Endothelial cell of umbilical vein (primary cell): ENCODE data around the gene GABBR2. TPM values are rescaled to one million over a fixed set of nuclear protein-coding genes. Genes with fewer than 3 reads are reported as not detected.

Experiments
- BruUV-seq: library from RNA; stranded (reverse); fragments of 400-500 nt; replicated peaks from 2 replicates; lab custom pipeline; 2021; lab: Mats Ljungman, UMichigan
- CTCF ChIA-PET: fragments of 300-600, 350-600 bp; sonication (Branson Sonifier 250); formaldehyde crosslinking; loops from one replicate; lab custom pipeline; 2021; ENCODE audit warnings: antibody characterized with exemption, inconsistent platforms; lab: Charles Lee
- POLR2A ChIA-PET: fragments of 300-600, 350-600 bp; sonication (Branson Sonifier 250); formaldehyde crosslinking; loops from one replicate; lab custom pipeline; 2021; ENCODE audit warnings: antibody characterized with exemption, inconsistent platforms; lab: Charles Lee
- DNase-seq: peaks from one replicate; pipeline ENCODE4 v3.0.0-alpha.2; 2011; ENCODE audit warnings: low read depth, low spot score
- FAIRE-seq: peaks from 2 replicates; lab custom pipeline; 2011; peaks lifted over from hg19 to GRCh38; lab: Jason Lieb, UNC
- H2AFZ ChIP-seq: 2 replicates; pipeline ENCODE4 v1.6.0; 2012; ENCODE audit warnings: low read depth, low read length, control low read depth, inconsistent platforms
- H3K27ac ChIP-seq: 2 replicates; pipeline ENCODE4 v1.5.1; 2011; ENCODE audit warnings: low read depth, mild to moderate bottlenecking, control low read depth, low read length, moderate library complexity; ENCODE audit not compliant: insufficient read depth
- H3K27me3 ChIP-seq, 2 experiments: 2 replicates each; pipeline versions ENCODE4 v1.6.0 to v1.6.1; 2011; ENCODE audit warnings: low read length in 2 of 2, mixed read lengths in 1 of 2; ENCODE audit not compliant: control insufficient read depth in 2 of 2, insufficient read depth in 2 of 2
- H3K36me3 ChIP-seq, 2 experiments: 2 replicates in 1 of 2; 3 replicates in 1 of 2; pipeline ENCODE4 v1.5.1; 2011; ENCODE audit warnings: low read length in 2 of 2, mild to moderate bottlenecking in 1 of 2, moderate library complexity in 1 of 2; ENCODE audit not compliant: control insufficient read depth in 2 of 2, insufficient read depth in 2 of 2; ENCODE audit errors: extremely low read depth in 1 of 2
- H3K4me1 ChIP-seq: 3 replicates; pipeline ENCODE4 v1.5.1; 2011; ENCODE audit warnings: mild to moderate bottlenecking, low read length; ENCODE audit not compliant: control insufficient read depth, insufficient read depth; ENCODE audit errors: extremely low read depth
- H3K4me2 ChIP-seq: 2 replicates; pipeline ENCODE4 v1.6.1; 2011; ENCODE audit warnings: low read length, control low read depth, mixed read lengths; ENCODE audit not compliant: insufficient read depth
- H3K4me3 ChIP-seq, 3 experiments: fragments of 200-600 bp in 1 of 3; sonication (generic), shearing (Covaris generic) in 1 of 3; replicated peaks in 1 of 3; 2 replicates each; pipeline ENCODE4 v1.5.1; 2011 to 2016; ENCODE audit warnings: control low read depth in 3 of 3, low read length in 3 of 3, mild to moderate bottlenecking in 2 of 3, inconsistent platforms in 1 of 3, low read depth in 1 of 3, moderate library complexity in 1 of 3; ENCODE audit not compliant: insufficient read depth in 1 of 3
- H3K79me2 ChIP-seq: 2 replicates; pipeline ENCODE4 v1.6.0; 2012; ENCODE audit warnings: low read length, inconsistent platforms; ENCODE audit not compliant: control insufficient read depth, insufficient read depth
- H3K9ac ChIP-seq: replicated peaks from 2 replicates; pipeline ENCODE3; 2011; ENCODE audit warnings: low read length, control low read depth; ENCODE audit not compliant: insufficient read depth; ENCODE audit errors: extremely low read depth
- H3K9me1 ChIP-seq: replicated peaks from 3 replicates; pipeline ENCODE4 v1.6.0; 2011; ENCODE audit warnings: mild to moderate bottlenecking, low read length; ENCODE audit not compliant: control insufficient read depth, insufficient read depth; ENCODE audit errors: extremely low read depth
- H3K9me3 ChIP-seq: replicated peaks from 2 replicates; pipeline ENCODE4 v1.5.1; 2012; ENCODE audit warnings: low read length, inconsistent platforms; ENCODE audit not compliant: control insufficient read depth, insufficient read depth
- H4K20me1 ChIP-seq: replicated peaks from 2 replicates; pipeline ENCODE3; 2011; ENCODE audit warnings: mild to moderate bottlenecking, low read length; ENCODE audit not compliant: control insufficient read depth, insufficient read depth; ENCODE audit errors: extremely low read depth
- EZH2 ChIP-seq: IDR thresholded peaks from 2 replicates; pipeline ENCODE4 v1.6.1; 2012; ENCODE audit warnings: borderline replicate concordance, low read depth, mild to moderate bottlenecking, moderate library complexity, low read length, inconsistent platforms; ENCODE audit not compliant: severe bottlenecking
- FOS ChIP-seq: IDR thresholded peaks from 2 replicates; pipeline ENCODE4 v1.6.1; 2011; ENCODE audit warnings: mild to moderate bottlenecking, low read length, moderate library complexity, borderline replicate concordance; ENCODE audit not compliant: insufficient read depth
- JUN ChIP-seq: IDR thresholded peaks from 2 replicates; pipeline ENCODE4 v1.6.1; 2011; ENCODE audit warnings: borderline replicate concordance, low read depth; ENCODE audit not compliant: insufficient read length, insufficient read depth
- POLR2A ChIP-seq: IDR thresholded peaks from 2 replicates; pipeline ENCODE4 v1.6.1; 2012; ENCODE audit warnings: low read depth, mild to moderate bottlenecking, control low read depth, low read length
- POLR2AphosphoS5 ChIP-seq: IDR thresholded peaks from 2 replicates; pipeline ENCODE4 v1.6.1; 2012; ENCODE audit warnings: low read depth, mild to moderate bottlenecking, control low read depth, low read length, moderate library complexity; ENCODE audit not compliant: insufficient read depth
- dilution Hi-C: fragments of 300-500 bp; cut with MboI; formaldehyde crosslinking; loops from one replicate; pipeline ENCODE4 v1.15.0; 2019; ENCODE audit warnings: low sequenced_read_pairs; ENCODE audit not compliant: extremely low pct_ligation_motif_present
- intact Hi-C: fragments of 100-400 bp; cut with micrococcal nuclease; formaldehyde crosslinking; loops from one replicate; pipeline ENCODE4 v1.10.0; 2022
- polyA plus RNA-seq, 4 experiments: library from polyadenylated mRNA; depleted of rRNA in 3 of 4; stranded (reverse) in 3 of 4; unstranded in 1 of 4; fragments of >200 nt; gene quantifications; 2 replicates each; pipeline versions ENCODE4 v1.2.1 to v1.2.3, GENCODE V29; 2011 to 2012; ENCODE audit warnings: missing spikeins in 1 of 4
- total RNA-seq: library from RNA; stranded (reverse); gene quantifications from 2 replicates; pipeline ENCODE4 v1.2.3, GENCODE V29; 2021
- TF ChIP-seq, protein P1 (sequence below), 2 donors: IDR thresholded peaks; 1 replicate in 1 of 2; 2 replicates in 1 of 2; pipeline ENCODE4 v1.5.1; 2011; ENCODE audit warnings: low read length in 2 of 2, mild to moderate bottlenecking in 2 of 2, moderate library complexity in 2 of 2, control low read depth in 1 of 2, inconsistent platforms in 1 of 2, low read depth in 1 of 2; ENCODE audit not compliant: insufficient read depth in 1 of 2; ENCODE audit errors: extremely low read depth in 1 of 2
- TF ChIP-seq, protein P2 (sequence below): IDR thresholded peaks from 2 replicates; pipeline ENCODE4 v1.6.1; 2011; ENCODE audit not compliant: insufficient read depth, insufficient read length

Gene GABBR2
- total and polyA plus RNA-seq, 2 donors (not counting 3 experiments of a cell fraction or from before 2014, with no cell fraction given): 1.1 to 9.2 TPM

DNA sequence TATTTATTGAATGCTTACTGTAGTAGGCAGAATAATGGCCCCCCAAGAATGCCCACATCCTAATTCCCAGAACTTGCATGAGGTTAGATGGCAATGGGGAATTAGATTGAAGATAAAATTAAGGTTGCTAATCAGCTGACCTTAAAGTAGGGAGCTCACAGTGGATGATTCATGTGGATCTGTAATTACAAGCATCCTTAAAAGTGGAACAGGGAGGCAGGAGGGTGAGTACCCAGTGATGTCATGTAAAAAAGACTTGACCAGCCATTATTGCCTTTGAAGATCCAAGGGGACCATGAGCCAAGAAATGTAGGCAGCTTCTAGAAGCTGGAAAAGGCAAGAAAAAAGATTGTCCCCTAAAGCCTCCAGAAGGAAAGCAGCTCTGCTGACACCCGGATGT, 71.4 kb downstream of the GABBR2 start:
- FAIRE-seq (no peak), DNase-seq (no peak)
- BruUV-seq: no TSS peak
- ChIA-PET CTCF (interaction anchor here (1.0 to 1.5 kb wide), 3 partner anchors 11 to 101 kb away, joined by 3 read pairs; no protein-coding TSS in a partner anchor), POLR2A (no interaction called here)
- intact Hi-C loops (no loop called here), dilution Hi-C loops (no loop called here)
- no peaks in the 10 kb centered on the region for H3K27me3 ChIP-seq
- H3K4me3 ChIP-seq: no peak overlapping the region
- no peaks in the 10 kb centered on the region for H4K20me1 ChIP-seq
- H3K4me1 ChIP-seq: no peaks in the 10 kb centered on the region
- no peaks in the 10 kb centered on the region for H3K79me2 ChIP-seq
- H3K9me3 ChIP-seq: no peaks in the 10 kb centered on the region
- H3K27ac ChIP-seq: no peak overlapping the region
- H3K36me3 ChIP-seq: no peaks in the 10 kb centered on the region
- H3K4me2 ChIP-seq: no peak overlapping the region
- H2AFZ ChIP-seq: no peak overlapping the region
- TF ChIP-seq POLR2A: no peak
- no peak for TF ChIP-seq JUN
- TF ChIP-seq, protein P1, sequence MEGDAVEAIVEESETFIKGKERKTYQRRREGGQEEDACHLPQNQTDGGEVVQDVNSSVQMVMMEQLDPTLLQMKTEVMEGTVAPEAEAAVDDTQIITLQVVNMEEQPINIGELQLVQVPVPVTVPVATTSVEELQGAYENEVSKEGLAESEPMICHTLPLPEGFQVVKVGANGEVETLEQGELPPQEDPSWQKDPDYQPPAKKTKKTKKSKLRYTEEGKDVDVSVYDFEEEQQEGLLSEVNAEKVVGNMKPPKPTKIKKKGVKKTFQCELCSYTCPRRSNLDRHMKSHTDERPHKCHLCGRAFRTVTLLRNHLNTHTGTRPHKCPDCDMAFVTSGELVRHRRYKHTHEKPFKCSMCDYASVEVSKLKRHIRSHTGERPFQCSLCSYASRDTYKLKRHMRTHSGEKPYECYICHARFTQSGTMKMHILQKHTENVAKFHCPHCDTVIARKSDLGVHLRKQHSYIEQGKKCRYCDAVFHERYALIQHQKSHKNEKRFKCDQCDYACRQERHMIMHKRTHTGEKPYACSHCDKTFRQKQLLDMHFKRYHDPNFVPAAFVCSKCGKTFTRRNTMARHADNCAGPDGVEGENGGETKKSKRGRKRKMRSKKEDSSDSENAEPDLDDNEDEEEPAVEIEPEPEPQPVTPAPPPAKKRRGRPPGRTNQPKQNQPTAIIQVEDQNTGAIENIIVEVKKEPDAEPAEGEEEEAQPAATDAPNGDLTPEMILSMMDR (IDR thresholded peaks at IDR 0.05; ENCODE audit: extremely low read depth in 1 of 2, insufficient read depth in 1 of 2, low read depth in 1 of 2, low read length in 2 of 2): no peak
- TF ChIP-seq EZH2: no peak
- no peak for TF ChIP-seq FOS
- no peak for TF ChIP-seq POLR2AphosphoS5
- TF ChIP-seq, protein P2, sequence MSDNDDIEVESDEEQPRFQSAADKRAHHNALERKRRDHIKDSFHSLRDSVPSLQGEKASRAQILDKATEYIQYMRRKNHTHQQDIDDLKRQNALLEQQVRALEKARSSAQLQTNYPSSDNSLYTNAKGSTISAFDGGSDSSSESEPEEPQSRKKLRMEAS: no peak
- no peaks in the 10 kb centered on the region for H3K9me1 ChIP-seq
- H3K9ac ChIP-seq: no peak overlapping the region
